Loucy (cell line): ENCODE measurements around the gene ABCC3.

Experiments used
- H2AFZ ChIP-seq: fragments of 200-600 bp; sonication (generic); 2 replicates; pipeline ENCODE4 v1.6.0; 2016; ENCODE audit warnings: antibody characterized with exemption, mild to moderate bottlenecking, low read length, moderate library complexity
- H3F3A ChIP-seq: fragments of 200-600 bp; 2 replicates; pipeline ENCODE4 v1.6.0; 2016; ENCODE audit warnings: antibody characterized with exemption, low read depth, mild to moderate bottlenecking
- H3K27me3 ChIP-seq: fragments of 200-600 bp; sonication (generic); 2 replicates; pipeline ENCODE4 v1.6.1; 2014; ENCODE audit warnings: low read length, mild to moderate bottlenecking; ENCODE audit not compliant: insufficient read depth, poor library complexity, severe bottlenecking
- H3K36me3 ChIP-seq: fragments of 200-600 bp; sonication (generic); 2 replicates; pipeline ENCODE4 v1.6.1; 2016; ENCODE audit warnings: low read length; ENCODE audit not compliant: insufficient read depth
- H3K4me1 ChIP-seq: fragments of 200-600 bp; sonication (generic); 2 replicates; pipeline ENCODE4 v1.5.1; 2014; ENCODE audit warnings: low read length, mild to moderate bottlenecking; ENCODE audit not compliant: insufficient read depth, poor library complexity, severe bottlenecking
- H3K4me2 ChIP-seq: fragments of 200-600 bp; sonication (generic); 2 replicates; pipeline ENCODE4 v1.6.0; 2014; ENCODE audit warnings: antibody characterized with exemption, low read length, low read depth, mild to moderate bottlenecking; ENCODE audit not compliant: poor library complexity, severe bottlenecking
- H3K4me3 ChIP-seq: fragments of 200-600 bp; sonication (generic); 2 replicates; pipeline ENCODE4 v1.5.1; 2014; ENCODE audit warnings: low read length, mild to moderate bottlenecking, mixed read lengths; ENCODE audit not compliant: poor library complexity, severe bottlenecking
- H3K79me2 ChIP-seq: fragments of 200-600 bp; sonication (generic); 2 replicates; pipeline ENCODE4 v1.6.1; 2014; ENCODE audit warnings: low read length; ENCODE audit not compliant: insufficient read depth
- H3K9ac ChIP-seq: fragments of 200-600 bp; sonication (generic); 2 replicates; pipeline ENCODE4 v1.6.0; 2014; ENCODE audit warnings: mild to moderate bottlenecking, low read depth, low read length, moderate library complexity; ENCODE audit not compliant: poor library complexity, severe bottlenecking
- H3K9me2 ChIP-seq: fragments of 200-600 bp; sonication (generic); replicated peaks from 2 replicates; pipeline ENCODE4 v1.6.1; 2016; ENCODE audit warnings: low read depth, low read length, mixed read lengths
- H3K9me3 ChIP-seq: fragments of 200-600 bp; sonication (generic); 2 replicates; pipeline ENCODE4 v1.6.1; 2014; ENCODE audit warnings: mild to moderate bottlenecking, antibody characterized with exemption, low read length, low read depth; ENCODE audit not compliant: insufficient read depth
- H4K20me1 ChIP-seq: fragments of 200-600 bp; sonication (generic); 2 replicates; pipeline ENCODE4 v1.6.0; 2014; ENCODE audit warnings: antibody characterized with exemption, low read length, mild to moderate bottlenecking; ENCODE audit not compliant: insufficient read depth, poor library complexity, severe bottlenecking
- EZH2phosphoT487 ChIP-seq: fragments of 200-600 bp; IDR thresholded peaks from 2 replicates; pipeline ENCODE4 v1.6.1; 2018; ENCODE audit warnings: antibody characterized with exemption, mild to moderate bottlenecking, moderate library complexity, borderline replicate concordance
- TF ChIP-seq, protein P1 (sequence below): fragments of 200-600 bp; sonication (generic); conservative IDR thresholded peaks from 2 replicates; pipeline ENCODE4 v1.5.1; 2014; ENCODE audit warnings: mild to moderate bottlenecking, antibody characterized with exemption, low read length

ABCC3 gene

DNA sequence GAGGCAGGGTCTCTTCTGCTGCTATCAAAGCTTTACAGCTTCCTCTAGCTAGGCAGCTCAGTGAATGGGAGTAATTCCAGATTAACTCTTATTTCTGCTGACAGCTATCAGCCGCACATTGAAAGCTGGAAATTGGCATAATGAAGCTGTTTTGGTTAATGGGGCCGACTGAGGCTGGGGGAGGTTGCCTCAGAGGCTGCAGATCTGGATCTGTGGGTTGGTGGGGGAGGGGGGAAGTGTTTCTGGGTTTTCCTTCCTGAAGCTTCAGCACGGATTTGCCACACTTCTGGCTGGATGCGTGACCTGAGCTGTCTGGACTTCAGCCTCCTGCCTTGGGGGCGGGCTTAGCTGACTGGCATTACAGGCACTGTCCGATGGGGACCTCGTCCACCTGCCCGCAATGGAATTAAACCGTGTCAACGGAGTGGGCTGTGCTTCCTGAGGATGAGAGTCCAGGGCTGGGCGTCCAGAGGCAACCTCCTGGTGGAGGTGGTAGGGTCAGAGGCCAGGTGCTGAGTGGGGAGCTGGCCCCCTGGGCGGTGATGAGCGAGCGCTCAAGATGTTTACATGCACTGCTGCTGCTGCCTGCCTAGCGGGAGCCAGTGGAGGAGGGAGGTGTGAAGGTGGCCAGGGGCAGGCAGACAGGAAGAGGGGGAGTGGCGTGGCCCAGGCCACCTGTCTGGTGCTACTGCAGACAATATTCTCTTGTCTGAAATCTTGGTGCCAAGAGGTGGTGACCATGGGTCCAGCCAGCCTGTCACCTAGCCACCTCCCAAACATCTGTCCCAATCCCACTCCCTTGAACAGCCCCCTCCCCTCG, 6.7 kb upstream of the ABCC3 start:
- no peaks in the 10 kb centered on the region for H3K9me2 ChIP-seq
- no peak overlapping the region for H3K4me3 ChIP-seq
- peak overlapping the region; percentile 6; the same call in 1 of the 2 replicates for H2AFZ ChIP-seq
- TF ChIP-seq, protein P1, sequence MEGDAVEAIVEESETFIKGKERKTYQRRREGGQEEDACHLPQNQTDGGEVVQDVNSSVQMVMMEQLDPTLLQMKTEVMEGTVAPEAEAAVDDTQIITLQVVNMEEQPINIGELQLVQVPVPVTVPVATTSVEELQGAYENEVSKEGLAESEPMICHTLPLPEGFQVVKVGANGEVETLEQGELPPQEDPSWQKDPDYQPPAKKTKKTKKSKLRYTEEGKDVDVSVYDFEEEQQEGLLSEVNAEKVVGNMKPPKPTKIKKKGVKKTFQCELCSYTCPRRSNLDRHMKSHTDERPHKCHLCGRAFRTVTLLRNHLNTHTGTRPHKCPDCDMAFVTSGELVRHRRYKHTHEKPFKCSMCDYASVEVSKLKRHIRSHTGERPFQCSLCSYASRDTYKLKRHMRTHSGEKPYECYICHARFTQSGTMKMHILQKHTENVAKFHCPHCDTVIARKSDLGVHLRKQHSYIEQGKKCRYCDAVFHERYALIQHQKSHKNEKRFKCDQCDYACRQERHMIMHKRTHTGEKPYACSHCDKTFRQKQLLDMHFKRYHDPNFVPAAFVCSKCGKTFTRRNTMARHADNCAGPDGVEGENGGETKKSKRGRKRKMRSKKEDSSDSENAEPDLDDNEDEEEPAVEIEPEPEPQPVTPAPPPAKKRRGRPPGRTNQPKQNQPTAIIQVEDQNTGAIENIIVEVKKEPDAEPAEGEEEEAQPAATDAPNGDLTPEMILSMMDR = no peak
- no peak for TF ChIP-seq EZH2phosphoT487
- H3K36me3 ChIP-seq = no peaks in the 10 kb centered on the region
- no peak overlapping the region for H3K4me2 ChIP-seq
- no peaks in the 10 kb centered on the region for H3K27me3 ChIP-seq
- no peak overlapping the region for H3K9ac ChIP-seq
- H4K20me1 ChIP-seq = no peaks in the 10 kb centered on the region
- H3K79me2 ChIP-seq = no peaks in the 10 kb centered on the region
- no peaks in the 10 kb centered on the region for H3F3A ChIP-seq
- no peaks in the 10 kb centered on the region for H3K9me3 ChIP-seq
- peaks cover 11% of the 10 kb centered on the region for H3K4me1 ChIP-seq

DNA sequence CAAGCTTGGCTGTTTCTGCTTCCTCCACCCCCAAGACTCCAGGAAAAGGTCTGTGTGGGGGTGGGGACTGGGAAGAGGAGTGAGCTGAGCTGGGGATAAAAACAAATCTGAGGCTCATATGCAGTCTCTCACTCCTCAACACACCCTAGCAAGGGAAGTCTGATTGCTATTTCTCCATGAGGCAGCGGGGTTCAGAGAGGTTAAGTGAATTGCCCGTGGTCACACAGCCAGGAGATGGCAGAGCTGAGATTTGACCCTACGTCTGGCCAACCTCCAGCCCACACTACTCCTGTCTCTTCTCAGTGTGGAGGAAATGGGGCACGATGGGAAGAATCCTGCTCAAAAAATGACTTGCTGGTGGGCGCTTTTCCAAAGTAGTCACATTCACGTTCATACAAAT, 4.8 kb upstream of the ABCC3 start:
- Histone ChIP-seq H3K79me2 (no peaks in the 10 kb centered on the region), H3K4me3 (no peak overlapping the region), H4K20me1 (no peaks in the 10 kb centered on the region), H3K9me3 (no peaks in the 10 kb centered on the region), H3K9me2 (no peaks in the 10 kb centered on the region), H3K4me2 (no peak overlapping the region), H2AFZ (no peak overlapping the region), H3K9ac (no peak overlapping the region), H3K4me1 (peaks cover 11% of the 10 kb centered on the region), H3K36me3 (no peaks in the 10 kb centered on the region), H3K27me3 (no peaks in the 10 kb centered on the region), H3F3A (no peaks in the 10 kb centered on the region)
- TF ChIP-seq, protein P1 = no peak
- TF ChIP-seq EZH2phosphoT487 = no peak

DNA sequence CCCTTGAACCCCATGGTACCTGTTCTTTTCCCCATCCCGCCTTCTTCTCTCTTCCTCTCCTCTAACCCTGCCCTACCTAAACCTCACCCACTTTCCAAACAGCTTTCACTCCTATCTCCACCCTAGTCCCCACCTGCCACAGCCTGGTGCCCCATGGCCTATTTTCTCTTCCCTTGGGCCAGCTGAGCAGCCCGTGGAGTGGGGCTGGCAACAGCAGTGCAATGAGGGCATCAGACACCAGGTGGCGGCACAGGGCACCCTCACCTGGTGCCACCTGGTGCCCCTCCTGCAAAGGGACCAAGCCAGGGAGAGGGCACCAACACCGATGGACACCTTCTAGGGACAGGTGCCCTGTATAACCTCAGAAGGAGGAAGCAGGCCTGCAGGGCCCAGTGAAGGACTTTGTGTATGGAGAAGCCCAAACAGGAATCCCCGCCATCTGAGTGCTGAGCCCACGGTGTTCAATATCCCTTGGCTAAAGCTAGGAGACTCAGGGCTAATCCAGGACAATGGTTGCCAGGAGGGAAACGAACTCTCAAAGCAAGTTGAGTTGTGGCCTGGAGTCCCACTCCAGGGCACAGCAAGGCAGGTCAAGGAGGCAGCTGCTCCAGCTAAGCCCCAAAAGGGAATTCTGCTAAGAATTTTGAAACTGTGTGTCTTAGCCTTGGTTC, 4.0 kb upstream of the ABCC3 start:
- H3K36me3 ChIP-seq = no peaks in the 10 kb centered on the region
- H3K9ac ChIP-seq = no peak overlapping the region
- no peaks in the 10 kb centered on the region for H3K79me2 ChIP-seq
- peaks cover 11% of the 10 kb centered on the region for H3K4me1 ChIP-seq
- H2AFZ ChIP-seq = no peak overlapping the region
- H3K4me2 ChIP-seq = no peak overlapping the region
- H4K20me1 ChIP-seq = no peaks in the 10 kb centered on the region
- H3K9me2 ChIP-seq = no peaks in the 10 kb centered on the region
- no peaks in the 10 kb centered on the region for H3K27me3 ChIP-seq
- no peaks in the 10 kb centered on the region for H3F3A ChIP-seq
- no peak for TF ChIP-seq EZH2phosphoT487
- TF ChIP-seq, protein P1 = peak; percentile 93
- H3K4me3 ChIP-seq = no peak overlapping the region
- H3K9me3 ChIP-seq = no peaks in the 10 kb centered on the region
